H1 (cell line): ENCODE results near the gene DRD2. TPM values are rescaled to one million over a fixed set of nuclear protein-coding genes. Genes with fewer than 3 reads are reported as not detected.

Experiments
- EZH2 ChIP-seq: fragments of 200-600 bp; sonication (generic); IDR thresholded peaks from 2 replicates; pipeline ENCODE4 v1.7.1; 2012; ENCODE audit warnings: low read depth, mild to moderate bottlenecking, moderate library complexity, low read length, inconsistent platforms; ENCODE audit not compliant: severe bottlenecking
- NRF1 ChIP-seq: IDR thresholded peaks from 2 replicates; pipeline ENCODE4 v1.6.1; 2011; ENCODE audit warnings: mild to moderate bottlenecking, low read depth, low read length, improper control_type of control experiment
- polyA plus RNA-seq, 7 experiments: library from polyadenylated mRNA; depleted of rRNA in 3 of 7; stranded (reverse) in 5 of 7; unstranded in 2 of 7; fragments of >200 nt in 5 of 7; fragments of 200-250 nt in 2 of 7; gene quantifications; 1 replicate in 5 of 7; 2 replicates in 1 of 7; 4 replicates in 1 of 7; pipeline versions ENCODE4 v1.2.1 to v1.2.3, GENCODE V29; 2011 to 2013; ENCODE audit warnings: missing spikeins in 2 of 7, mixed read lengths in 2 of 7
- total RNA-seq: library from RNA; stranded (reverse); fragmentation: NEBNext Ultra II Directional; extraction: Animal tissue kit (Norgen Biotek cat#: 25700); gene quantifications from 2 replicates; pipeline ENCODE4 v1.2.1, GENCODE V29; 2021
- TF ChIP-seq, protein P1 (sequence below): fragments of 300-600 bp; sonication (generic); IDR thresholded peaks from 2 replicates; pipeline ENCODE4 v1.7.1; 2012; ENCODE audit warnings: low read length, moderate library complexity, mild to moderate bottlenecking, inconsistent platforms; ENCODE audit not compliant: insufficient replicate concordance

Gene DRD2
- total and polyA plus RNA-seq, 2 of the 8 experiments (the other 6 are each of a cell fraction or from before 2014, with no cell fraction given) = 0.26 to 0.41 TPM

DNA sequence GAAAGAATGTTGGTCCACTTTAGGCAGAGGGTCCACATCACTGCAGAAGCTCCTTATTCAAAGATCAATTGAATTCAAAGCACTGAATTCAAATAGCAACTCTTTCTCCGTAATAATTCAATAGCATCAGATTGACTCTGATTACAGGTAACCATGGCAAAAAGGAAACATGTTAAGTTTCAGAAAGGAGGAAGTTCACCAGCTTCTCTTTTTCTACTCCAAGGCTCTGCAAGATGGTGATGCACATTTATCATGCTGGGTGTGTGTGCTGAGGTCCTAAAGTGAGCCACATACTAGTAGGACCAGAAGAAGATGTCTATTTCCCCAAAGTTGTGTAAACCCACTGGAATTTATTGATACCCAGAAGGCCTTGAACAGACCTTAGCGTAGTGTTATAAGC is 18.0 kb upstream of the DRD2 start (continued):
- TF ChIP-seq, protein P1, sequence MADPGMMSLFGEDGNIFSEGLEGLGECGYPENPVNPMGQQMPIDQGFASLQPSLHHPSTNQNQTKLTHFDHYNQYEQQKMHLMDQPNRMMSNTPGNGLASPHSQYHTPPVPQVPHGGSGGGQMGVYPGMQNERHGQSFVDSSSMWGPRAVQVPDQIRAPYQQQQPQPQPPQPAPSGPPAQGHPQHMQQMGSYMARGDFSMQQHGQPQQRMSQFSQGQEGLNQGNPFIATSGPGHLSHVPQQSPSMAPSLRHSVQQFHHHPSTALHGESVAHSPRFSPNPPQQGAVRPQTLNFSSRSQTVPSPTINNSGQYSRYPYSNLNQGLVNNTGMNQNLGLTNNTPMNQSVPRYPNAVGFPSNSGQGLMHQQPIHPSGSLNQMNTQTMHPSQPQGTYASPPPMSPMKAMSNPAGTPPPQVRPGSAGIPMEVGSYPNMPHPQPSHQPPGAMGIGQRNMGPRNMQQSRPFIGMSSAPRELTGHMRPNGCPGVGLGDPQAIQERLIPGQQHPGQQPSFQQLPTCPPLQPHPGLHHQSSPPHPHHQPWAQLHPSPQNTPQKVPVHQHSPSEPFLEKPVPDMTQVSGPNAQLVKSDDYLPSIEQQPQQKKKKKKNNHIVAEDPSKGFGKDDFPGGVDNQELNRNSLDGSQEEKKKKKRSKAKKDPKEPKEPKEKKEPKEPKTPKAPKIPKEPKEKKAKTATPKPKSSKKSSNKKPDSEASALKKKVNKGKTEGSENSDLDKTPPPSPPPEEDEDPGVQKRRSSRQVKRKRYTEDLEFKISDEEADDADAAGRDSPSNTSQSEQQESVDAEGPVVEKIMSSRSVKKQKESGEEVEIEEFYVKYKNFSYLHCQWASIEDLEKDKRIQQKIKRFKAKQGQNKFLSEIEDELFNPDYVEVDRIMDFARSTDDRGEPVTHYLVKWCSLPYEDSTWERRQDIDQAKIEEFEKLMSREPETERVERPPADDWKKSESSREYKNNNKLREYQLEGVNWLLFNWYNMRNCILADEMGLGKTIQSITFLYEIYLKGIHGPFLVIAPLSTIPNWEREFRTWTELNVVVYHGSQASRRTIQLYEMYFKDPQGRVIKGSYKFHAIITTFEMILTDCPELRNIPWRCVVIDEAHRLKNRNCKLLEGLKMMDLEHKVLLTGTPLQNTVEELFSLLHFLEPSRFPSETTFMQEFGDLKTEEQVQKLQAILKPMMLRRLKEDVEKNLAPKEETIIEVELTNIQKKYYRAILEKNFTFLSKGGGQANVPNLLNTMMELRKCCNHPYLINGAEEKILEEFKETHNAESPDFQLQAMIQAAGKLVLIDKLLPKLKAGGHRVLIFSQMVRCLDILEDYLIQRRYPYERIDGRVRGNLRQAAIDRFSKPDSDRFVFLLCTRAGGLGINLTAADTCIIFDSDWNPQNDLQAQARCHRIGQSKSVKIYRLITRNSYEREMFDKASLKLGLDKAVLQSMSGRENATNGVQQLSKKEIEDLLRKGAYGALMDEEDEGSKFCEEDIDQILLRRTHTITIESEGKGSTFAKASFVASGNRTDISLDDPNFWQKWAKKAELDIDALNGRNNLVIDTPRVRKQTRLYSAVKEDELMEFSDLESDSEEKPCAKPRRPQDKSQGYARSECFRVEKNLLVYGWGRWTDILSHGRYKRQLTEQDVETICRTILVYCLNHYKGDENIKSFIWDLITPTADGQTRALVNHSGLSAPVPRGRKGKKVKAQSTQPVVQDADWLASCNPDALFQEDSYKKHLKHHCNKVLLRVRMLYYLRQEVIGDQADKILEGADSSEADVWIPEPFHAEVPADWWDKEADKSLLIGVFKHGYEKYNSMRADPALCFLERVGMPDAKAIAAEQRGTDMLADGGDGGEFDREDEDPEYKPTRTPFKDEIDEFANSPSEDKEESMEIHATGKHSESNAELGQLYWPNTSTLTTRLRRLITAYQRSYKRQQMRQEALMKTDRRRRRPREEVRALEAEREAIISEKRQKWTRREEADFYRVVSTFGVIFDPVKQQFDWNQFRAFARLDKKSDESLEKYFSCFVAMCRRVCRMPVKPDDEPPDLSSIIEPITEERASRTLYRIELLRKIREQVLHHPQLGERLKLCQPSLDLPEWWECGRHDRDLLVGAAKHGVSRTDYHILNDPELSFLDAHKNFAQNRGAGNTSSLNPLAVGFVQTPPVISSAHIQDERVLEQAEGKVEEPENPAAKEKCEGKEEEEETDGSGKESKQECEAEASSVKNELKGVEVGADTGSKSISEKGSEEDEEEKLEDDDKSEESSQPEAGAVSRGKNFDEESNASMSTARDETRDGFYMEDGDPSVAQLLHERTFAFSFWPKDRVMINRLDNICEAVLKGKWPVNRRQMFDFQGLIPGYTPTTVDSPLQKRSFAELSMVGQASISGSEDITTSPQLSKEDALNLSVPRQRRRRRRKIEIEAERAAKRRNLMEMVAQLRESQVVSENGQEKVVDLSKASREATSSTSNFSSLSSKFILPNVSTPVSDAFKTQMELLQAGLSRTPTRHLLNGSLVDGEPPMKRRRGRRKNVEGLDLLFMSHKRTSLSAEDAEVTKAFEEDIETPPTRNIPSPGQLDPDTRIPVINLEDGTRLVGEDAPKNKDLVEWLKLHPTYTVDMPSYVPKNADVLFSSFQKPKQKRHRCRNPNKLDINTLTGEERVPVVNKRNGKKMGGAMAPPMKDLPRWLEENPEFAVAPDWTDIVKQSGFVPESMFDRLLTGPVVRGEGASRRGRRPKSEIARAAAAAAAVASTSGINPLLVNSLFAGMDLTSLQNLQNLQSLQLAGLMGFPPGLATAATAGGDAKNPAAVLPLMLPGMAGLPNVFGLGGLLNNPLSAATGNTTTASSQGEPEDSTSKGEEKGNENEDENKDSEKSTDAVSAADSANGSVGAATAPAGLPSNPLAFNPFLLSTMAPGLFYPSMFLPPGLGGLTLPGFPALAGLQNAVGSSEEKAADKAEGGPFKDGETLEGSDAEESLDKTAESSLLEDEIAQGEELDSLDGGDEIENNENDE = no peak
- TF ChIP-seq EZH2 (no peak), NRF1 (no peak)
